NCI-H2227 (cell line): Measurements from ENCODE around the gene HIRIP3.
A peak's percentile ranks its signal among the peaks of the same experiment; 100 is the strongest.

Experiments
- DNase-seq: peaks from one replicate; lab custom pipeline; 2025; ENCODE audit not compliant: unreplicated experiment; lab: John Stamatoyannopoulos, UW

HIRIP3 gene

DNA sequence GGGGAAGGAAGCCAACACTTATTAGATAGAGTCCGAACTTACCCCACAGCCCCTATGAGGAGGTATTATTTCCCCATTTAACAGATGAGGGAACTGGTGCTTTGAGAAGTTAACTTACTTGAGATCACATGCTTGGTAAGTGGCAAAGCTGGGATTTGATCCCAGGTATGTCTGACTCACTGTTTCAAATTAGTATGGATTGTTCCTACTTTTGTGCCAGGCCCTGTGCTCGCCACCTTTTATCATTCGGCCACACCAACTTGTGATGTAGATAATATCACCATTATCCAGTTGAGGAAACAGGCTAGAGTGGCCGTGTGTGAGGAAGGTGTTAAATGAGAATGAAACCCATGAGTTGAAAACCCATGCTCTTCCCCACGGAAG, 10.7 kb downstream of the HIRIP3 start:
- DNase-seq = no peak

DNA sequence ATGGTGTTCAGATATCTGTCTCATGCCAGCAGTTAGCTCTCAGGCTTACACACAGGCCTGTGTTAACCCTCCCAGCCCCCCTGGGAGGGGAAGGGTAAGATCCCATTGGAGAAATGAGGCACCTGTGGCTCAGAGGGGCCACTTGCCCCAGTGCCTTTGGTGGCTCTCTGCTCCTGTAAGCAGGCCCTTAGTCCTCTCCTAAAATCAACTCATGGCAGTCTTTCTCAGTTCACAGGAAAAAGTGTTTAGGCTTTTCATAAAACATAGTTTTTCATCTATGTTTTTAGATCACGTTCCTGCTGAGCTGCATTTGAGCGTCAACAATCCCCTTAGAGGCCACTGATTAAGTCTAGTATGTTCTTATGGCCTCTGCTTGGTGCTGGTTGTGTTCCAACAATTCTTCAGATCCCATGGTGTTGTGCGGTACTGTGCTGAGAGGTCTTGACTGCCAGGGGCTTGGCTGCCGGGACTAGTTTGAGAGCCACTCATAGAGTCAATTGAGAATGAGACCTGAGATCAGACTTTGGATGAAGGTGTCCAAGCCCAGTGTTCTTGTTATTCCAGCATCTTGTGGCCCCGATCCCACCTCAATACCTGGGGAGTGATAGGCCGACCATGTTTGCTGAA, 11.2 kb downstream of the HIRIP3 start:
- no peak for DNase-seq

DNA sequence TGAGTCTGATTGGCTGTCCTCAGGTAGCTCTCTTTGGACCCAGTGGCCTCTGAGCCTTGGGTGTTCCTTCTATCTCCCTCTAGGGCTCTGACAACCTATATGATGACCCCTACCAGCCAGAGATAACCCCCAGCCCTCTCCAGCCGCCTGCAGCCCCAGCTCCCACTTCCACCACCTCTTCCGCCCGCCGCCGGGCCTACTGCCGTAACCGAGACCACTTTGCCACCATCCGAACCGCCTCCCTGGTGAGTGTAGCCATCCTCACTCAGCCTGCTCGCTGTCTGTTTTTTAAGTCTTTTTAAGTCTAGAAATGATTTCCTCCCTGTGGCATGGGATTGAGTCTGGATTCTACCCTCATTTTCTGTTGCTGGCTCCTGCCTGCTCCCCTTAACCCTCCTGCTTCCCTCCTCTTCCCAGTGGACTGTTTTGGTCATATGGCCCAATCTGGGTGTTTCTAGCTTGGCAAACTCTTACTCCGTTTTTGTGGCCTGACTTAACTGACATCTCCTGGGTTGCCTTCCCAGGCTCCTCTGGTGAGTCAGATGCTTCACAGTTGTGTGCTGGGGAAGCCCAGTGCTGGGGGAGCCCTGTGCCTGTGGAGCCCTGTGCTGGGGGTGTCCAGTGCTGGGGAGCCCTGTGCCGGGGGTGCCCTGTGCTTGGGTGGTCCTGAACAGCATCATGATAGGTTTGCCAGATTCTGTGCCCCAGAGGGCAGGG, 11.8 kb downstream of the HIRIP3 start:
- no peak for DNase-seq

DNA sequence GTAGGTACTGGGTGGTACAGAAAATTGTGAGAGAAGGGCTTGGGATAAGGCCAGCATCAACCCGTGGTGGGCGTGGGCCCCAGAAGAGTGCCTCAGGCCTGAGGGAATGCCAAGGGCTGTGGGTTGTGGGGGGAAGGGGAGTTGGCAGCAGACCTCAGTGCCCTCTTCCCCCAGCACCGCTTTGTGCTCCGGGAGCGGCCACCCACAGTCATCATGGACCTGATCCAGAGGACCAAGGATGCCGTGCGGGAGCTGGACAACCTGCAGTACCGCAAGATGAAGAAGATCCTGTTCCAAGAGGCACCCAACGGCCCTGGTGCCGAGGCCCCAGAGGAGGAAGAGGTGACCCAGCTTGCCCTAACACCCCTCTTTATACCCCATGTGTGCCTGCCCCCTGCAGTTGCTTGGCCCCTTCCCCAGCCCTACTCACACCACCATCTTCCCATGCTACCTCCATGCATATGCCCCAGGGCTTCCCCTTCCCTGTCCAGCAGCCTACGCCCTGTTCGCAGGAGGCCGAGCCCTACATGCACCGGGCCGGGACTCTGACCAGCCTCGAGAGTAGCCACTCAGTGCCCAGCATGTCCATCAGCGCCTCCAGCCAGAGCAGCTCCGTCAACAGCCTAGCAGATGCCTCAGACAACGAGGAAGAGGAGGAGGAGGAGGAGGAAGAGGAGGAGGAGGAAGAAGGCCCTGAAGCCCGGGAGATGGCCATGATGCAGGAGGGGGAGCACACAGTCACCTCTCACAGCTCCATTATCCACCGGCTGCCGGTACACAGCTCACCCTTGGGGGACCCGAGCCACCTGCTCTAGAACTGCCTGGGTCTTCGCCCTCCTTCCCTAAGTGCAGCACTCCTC, 12.6 kb downstream of the HIRIP3 start:
- no peak for DNase-seq

DNA sequence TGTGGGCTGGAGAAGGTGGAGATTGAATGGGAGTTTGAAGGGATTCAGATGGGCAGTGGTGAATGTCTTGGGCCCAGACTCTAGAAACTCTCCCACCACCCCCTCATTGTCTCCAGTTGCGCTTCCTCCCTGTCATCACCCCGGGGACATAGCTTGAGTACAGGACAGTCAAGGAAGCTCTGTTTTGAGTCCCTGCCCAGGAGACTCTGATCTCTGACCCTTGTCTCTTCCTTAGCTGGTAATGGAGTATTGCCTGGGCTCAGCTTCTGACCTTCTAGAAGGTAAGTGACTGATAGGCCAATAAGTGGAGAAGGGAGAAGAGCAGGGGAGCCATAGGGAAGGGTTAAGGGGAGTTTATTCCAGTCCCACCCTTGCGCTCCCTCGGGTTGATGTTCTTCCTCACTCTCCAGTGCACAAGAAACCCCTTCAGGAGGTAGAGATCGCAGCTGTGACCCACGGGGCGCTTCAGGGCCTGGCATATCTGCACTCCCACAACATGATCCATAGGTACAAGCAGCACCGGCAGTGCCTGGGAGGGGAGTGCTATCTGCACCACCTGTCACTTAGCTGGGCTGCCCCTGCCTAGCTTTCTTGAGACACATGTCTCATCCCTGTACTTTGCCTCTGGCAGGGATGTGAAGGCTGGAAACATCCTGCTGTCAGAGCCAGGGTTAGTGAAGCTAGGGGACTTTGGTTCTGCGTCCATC, 16.7 kb downstream of the HIRIP3 start:
- DNase-seq = no peak

- no peak for DNase-seq
Observed at GRCh38 chr16:29978081-29978480, 17.3 kb downstream of the HIRIP3 start.

DNA sequence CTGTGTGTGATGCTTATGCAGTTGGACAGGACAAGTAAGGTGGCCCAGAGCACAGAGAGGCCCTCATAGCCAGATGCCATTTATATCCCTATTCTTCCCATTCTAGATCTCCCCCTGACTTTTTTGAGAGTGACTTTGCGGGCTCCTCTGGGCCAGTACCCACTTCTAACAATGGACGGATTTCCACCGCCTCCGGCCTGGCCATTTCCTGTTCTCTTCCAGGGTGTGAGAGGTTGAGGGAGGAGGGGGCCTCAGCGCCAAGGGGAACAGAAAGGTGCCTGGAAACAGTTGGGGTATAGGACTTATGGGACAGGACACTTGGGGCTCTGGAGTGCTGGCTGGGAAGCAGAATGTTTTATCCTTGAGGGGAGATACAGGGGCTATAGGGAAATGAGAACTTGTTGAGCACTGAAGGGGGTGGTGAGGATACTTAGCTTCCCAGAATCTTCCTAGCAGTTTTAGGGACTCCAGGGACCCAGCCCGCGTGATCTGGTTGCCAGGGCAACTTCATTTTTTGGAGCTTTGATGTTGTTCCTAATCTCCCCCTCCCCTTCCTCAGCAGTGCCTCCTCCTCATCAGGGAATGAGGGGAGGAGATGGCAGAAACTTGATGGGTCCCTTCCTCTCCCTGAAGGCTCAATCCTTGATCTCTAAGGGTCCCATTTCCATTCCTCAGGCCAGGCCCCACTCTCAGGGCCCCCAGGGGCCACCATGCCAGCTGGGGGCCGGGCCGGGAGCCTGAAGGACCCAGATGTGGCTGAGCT, 18.2 kb downstream of the HIRIP3 start:
- DNase-seq = no peak

DNA sequence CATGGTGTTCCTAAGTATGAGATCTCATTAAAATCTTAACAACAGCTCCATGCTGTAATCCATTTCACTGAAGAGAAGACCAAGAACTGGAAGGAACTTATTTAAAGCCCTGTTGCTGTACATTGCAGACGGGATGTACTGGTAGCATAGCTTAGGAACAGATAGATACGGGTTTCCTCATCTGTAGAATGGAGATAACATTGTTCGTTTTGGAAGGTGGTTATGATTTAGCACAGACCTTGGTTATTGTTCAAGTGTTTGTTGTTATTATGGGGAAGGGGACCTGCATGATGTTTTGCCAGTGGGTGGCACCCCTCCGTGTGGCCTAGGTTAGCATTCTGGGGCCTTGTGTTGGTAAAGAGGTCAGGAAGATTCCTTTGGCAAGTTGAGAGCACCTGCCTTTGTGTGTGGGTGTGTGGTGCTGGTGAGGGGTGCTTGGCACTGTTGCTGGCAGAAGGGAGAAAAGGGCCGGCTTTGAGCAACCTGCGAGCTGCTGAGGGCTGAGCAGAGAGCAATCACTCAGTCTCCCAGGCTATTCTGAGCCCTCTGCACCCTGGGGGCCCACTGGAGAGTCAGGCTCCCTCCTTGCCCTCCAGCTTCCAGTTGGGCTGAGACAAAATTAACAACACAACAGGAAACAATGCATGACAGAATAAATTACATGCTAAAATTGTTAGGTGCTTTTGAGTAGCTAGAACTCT, 19.5 kb downstream of the HIRIP3 start:
- DNase-seq = no peak

- no peak for DNase-seq
Observed at GRCh38 chr16:29975134-29975538, 20.3 kb downstream of the HIRIP3 start.

DNA sequence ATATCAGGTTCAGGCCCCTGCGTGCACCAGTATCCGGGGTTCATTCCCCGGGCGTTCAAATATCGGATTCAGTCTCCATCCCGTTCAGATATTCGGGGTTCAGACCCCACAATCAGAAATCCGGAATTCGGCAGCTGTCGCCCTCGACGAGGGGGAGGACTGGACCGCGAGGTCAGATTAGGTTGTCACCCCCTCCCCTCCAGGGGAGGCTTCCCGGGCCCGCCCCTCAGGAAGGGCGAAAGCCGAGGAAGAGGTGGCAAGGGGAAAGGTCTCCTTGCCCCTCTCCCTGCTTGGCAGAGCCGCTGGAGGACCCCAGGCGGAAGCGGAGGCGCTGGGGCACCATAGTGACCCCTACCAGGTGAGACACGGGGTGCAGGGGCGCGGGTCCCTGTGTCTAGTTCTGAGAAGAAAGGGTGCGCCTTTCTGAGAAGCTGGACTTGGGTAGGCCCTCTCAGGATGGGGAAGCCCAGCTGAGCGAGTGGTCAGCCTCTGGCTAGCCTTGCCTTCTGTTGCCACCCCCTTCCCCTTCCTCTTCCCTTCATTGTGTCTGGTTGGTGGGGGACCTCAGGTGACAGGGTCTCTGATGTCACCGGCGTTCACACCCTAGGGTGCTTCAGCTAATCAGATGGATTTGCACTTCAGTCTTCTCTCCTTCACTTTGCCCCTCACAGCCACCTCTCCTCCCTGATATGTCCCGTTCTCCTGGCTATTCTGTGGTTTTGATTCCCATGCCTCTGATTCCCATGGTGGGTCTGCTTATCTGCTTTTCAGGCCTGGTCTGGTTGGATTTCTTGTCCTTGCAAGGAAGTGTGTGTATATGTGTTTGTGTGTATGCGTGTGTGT, 20.9 kb downstream of the HIRIP3 start:
- DNase-seq = no peak

GRCh38 chr16:29973384-29974246, 21.8 kb downstream of the HIRIP3 start, which contains the start of gene TAOK2:
TAOK2 (plus strand) TSS chr16:29973868; CDS start chr16:29977773, 3,905 bp downstream.
- peak; percentile 99 for DNase-seq

DNA sequence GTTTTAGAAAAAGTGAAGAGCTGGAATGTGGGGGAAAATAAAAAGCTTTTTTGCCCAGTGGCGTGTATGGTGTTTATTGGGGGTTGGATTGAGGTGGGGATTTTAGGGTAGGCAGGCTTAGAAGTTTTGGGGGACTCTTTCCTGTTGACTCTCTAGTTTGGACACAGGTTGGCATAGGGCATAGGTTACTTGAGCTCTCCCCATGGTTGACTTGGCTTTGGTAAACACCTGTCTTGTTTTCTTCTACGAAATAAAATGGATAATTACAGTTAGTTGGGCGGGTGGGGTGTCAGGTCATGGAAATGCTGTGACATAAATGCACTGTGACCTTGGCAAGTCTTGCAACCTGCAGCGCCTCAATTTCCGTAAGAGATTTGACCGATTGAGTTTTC, 22.4 kb downstream of the HIRIP3 start:
- DNase-seq = no peak

GRCh38 chr16:29972500-29972899, 22.9 kb downstream of the HIRIP3 start:
- no peak for DNase-seq

GRCh38 chr16:29971304-29971703, 24.1 kb downstream of the HIRIP3 start:
- DNase-seq = no peak

DNA sequence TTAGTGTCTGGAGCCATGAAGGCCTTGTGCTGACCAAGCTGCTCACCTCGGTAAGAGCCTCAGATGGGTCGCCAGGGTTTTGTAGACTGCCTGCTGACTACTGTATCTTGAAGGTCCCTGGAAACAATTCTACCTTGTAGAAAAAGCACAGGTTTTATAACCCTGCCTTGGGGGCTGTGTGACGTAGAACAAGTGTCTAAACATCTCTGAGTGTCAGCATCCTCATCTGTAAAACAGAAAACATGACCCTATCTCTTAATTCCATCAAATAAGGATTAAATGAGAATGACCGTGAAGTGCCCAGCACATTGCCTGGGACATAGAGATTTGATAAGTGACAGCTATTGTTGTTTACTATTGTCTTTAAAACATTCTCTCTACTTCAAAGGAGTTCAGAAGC, 27.2 kb downstream of the HIRIP3 start:
- no peak for DNase-seq

DNA sequence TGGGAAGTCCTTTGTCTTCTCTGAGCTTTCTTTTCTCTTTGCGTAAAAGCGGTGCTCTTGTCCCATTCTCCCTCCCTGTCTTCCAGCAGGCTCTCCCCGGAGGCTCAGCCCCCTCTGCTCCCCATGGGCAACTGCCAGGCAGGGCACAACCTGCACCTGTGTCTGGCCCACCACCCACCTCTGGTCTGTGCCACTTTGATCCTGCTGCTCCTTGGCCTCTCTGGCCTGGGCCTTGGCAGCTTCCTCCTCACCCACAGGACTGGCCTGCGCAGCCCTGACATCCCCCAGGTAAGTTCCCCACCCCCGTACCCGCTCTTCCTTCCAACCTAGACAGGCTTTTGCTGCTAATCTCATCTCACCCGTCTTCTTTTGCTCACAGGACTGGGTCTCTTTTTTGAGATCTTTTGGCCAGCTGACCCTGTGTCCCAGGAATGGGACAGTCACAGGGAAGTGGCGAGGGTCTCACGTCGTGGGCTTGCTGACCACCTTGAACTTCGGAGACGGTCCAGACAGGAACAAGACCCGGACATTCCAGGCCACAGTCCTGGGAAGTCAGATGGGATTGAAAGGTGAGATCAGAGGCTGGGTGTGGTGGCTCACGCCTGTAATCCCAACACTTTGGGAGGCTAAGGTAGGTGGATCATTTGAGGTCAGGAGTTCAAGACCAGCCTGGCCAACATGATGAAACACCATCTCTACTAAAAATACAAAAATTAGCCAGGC, 32.2 kb downstream of the HIRIP3 start:
- no peak for DNase-seq

GRCh38 chr16:29962344-29962994, 32.9 kb downstream of the HIRIP3 start:
- no peak for DNase-seq
